Renal cortex interstitium (tissue), 11 donors: ENCODE measurements around the gene PDE11A. TPM values are rescaled to one million over a fixed set of nuclear protein-coding genes. Genes with fewer than 3 reads are reported as not detected.

ENCODE experiments used
- DNase-seq, 11 donors: peaks; one replicate each; pipeline ENCODE4 v3.0.0-alpha.2; 2013; ENCODE audit warnings: low read depth in 9 of 11, low spot score in 4 of 11; ENCODE audit errors: extremely low read depth in 1 of 11
- polyA plus RNA-seq, 3 donors: library from polyadenylated mRNA; unstranded; fragments of 120-200 nt; gene quantifications; one replicate each; pipeline ENCODE4 v1.2.1, GENCODE V29; 2013; ENCODE audit not compliant: insufficient read length in 3 of 3

PDE11A gene
- polyA plus RNA-seq, 3 donors = 6.0 to 8.2 (median 6.7) TPM

DNA sequence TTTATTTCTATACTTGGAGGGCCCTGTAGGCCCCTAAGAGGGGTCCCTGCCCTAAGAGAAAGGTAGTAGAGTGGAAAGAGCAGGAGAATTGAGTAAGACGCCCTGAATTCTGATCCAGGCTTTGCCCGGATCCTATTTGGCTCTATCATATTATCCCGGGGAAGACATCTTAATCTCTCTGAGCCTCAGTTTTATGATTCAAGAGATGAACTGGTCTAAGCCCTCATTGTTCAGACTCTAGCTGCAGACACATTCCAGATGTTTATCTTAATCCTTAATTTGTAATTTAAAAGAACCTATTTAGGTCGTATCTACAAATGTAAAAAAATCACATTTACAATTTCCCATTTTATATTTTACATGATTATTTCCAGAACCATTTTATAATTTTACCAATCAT lies 459.9 kb downstream of the PDE11A start:
- DNase-seq = no peak

DNA sequence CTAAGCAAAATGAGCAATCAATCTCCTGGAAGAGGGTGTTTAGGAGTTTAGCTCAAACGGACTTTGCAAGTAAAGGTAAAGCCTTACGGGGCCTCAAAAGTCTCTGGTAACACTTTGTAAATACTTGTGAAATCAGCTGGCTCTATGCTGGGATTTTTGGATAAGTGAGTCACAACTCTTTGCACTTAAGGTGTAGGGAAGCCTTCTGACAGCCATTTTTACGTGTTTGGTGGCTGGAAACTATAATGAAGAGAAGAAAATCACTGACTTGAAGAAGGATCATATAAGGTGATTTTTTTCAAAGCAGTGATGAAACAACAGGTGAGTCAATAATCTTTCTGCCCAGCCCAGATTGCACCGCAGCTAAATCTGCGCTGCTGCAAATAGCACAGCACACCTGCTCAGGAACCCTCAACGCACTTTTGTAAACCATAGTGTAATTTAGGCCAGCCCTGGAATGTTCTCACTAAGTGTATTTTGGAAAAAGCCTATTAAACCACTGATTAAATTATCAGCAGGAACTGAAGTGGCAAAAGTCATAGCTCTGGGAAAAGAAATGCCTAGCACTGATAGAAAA lies 461.2 kb downstream of the PDE11A start:
- DNase-seq = no peak

DNA sequence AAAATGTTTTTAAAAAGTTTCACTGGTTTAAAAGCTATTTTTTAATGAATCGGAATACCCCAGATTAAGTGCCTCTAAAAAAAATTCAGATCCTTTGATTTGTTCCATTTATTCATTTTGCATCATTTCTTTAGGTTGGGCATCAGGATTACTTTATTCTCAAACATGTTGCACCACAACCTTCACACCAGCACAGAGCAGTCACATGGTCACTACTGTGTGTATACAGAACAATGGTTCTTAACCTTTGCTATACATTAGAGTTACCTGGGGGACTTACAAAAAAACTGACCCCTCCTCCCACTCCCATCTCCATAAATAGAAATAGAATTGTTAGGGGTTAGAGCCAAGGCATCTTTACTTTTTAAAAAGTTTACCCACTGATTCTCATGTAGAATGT lies 461.8 kb downstream of the PDE11A start:
- no peak for DNase-seq

DNA sequence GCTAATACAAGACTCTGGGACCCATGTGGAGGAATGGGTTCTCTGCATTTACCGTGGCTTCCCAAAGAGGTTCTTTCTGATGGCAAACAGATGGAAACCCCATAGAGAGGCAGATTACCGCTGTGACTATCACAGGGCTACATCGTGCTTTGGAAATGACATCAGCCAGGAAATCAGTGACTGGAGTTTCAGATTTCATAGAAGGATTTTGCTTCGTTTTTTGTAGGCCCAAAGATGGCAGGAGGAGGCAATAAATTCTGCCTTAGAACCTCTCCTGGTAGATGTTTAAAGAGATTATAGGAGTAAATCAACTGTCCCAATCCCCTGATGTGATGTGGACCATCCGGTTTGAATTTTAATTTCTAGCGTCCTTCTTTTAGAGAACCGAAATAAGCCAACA lies 465.9 kb downstream of the PDE11A start:
- no peak for DNase-seq

DNA sequence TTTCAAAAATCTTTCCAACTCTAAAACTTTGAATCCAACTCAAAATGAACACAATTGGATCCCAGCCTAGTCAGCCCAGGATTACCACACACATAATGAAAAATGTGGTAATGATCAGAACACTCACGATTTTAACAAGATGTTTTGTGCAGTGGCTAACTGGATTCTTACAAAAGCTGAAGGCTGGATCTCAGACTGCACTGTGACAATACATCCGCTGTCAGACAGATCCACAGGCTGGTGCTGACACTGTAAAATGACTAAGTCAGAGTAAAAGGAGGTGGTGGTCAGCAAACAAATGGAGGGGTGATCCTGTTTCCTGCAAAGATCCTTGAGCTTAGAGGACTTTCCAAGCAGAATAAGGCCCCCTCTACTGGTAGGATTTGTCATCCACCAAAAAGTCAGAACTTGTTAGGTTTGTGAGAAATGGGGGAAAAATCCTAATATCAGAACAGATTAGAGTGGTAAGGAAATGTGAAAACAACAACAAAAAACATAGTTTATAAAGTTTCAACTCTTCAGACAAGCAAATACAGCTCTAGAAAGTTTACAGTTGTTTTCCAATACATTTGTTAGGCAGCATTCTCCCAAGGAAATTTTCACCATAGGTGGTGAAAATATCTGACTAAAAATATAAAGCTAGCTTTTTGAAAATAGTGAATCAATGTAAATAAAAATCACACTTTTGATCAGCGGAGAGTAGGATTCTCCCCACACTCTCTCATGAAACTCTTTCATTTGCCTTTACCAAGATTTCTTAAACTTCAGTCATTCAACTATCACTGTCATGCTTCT lies 468.1 kb downstream of the PDE11A start:
- peak in 7 of 11 donors; percentile 56 to 80 (median 71) for DNase-seq

DNA sequence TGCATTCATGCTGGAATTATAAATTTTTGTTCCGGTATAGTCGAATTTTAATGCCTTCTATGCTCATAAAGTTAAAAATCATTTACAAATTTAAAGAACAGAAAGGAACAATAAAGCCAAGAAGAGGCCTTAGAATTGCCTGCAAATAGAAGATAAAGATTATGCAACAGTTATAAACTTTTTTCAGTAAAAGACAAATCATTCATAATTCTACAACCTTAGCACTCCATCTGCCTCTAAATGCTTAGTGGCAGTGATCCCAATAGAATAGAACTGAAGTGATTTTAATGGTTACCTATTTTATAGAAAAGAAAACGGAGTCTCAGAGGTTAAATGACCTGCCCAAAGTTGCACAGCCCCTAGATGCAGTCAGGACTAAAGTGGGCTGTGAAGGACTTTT lies 468.8 kb downstream of the PDE11A start:
- no peak for DNase-seq

DNA sequence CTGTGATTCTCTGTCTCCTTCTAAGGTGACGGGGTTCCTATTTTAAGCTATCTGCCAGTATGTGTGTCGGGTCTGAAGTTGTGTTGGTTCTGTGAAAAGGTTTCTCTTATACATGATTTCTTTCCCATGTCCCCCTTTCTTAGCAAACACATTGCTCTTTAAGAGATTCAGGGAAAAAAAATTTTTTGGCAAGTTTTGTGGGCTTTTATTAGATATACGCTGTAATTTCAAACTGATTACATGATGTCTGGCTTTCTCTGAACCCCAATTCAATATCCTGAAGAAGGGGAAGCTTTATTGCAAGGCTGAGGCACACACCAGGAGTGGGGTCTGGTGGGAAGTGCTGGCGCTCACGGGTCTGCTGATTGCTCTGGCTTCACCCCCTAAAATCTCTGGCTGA lies 469.4 kb downstream of the PDE11A start:
- DNase-seq = no peak

DNA sequence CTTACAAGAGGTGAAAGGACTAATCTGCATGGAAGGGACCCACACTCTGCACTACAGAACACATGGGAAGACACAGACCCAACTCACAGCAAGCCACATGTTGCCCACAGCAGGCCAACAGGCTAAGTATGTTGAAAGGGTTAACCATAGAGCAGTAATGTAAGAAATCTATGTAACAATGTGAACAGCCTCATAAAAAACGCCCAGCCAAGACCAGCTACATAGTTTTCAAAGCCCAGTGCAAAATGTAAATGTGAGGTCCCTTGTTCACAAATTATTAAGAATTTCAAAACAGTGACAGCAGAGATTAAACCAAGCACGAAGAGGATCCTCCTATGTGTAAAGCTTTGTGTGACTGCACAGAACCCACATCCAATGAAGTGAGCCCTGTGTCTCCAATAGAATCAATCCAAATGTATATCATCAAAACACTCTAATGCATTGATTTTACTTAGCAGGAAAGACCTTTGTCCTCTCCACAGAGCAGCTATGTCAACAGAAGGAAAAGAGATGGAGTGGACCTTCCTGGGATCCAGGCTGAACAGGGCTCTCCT lies 469.9 kb downstream of the PDE11A start:
- DNase-seq = no peak

DNA sequence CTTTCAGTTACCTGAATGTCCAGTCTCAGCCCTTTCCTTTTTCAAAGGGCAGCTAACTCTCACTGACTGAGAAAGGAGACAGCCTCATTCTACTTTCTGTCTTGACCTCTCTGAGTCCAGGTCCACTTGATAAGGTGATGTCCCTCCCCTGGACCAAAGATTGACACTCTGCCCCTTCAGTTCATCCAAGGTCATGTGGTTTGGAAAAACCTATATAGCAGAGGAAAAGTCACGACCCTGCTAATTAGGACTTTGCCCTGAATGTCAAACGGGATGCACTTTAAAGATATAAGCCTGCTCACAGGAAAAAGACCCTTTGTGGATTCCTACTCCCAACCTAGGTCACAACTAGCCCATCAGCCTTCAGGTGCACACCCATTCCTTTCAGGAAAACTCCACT lies 471.7 kb downstream of the PDE11A start:
- no peak for DNase-seq

DNA sequence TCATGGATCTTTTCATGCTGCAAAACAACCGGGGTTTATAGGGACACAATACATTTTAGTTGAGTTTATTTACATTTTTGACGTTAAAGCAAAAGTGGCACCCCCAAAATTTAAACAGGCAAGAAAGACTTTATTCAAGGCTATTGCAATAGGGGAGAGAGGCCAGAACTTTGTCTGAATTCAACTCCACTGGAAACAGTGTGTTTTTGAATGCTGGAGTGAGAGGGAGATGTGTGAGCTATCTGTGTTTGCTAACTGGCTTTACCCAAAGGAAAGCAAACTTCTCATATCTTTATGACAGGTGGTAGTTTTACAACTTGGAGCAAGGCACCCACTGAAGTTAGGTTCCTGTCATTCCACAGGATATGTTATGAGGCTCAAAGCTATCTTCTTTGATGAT lies 472.6 kb downstream of the PDE11A start:
- no peak for DNase-seq

DNA sequence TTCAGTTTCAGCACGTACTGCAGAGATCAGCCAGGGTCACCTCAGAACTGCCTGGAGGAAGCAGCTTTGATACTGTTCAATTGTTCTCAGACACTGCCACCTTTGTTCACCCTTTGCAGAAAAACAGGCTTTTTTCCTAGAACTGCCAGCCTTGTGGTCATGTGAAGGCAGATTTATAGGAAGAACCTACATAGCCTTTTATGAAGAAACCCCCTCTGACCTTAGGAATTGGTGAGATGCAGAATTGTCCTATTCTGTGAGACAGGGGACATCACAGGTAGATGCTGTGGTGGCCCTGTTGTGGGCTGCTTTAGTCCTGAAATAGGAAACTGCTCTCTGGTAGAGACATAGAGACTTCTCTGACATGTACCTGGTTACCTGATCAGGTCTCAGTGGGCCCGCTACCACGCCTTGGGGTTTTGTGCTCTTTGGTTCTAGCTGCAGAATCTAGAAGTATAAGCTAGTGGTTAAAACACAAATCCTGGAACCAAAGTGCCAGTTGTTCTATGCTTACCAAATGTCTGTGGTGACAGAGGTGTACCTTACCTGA lies 473.4 kb downstream of the PDE11A start:
- no peak for DNase-seq

DNA sequence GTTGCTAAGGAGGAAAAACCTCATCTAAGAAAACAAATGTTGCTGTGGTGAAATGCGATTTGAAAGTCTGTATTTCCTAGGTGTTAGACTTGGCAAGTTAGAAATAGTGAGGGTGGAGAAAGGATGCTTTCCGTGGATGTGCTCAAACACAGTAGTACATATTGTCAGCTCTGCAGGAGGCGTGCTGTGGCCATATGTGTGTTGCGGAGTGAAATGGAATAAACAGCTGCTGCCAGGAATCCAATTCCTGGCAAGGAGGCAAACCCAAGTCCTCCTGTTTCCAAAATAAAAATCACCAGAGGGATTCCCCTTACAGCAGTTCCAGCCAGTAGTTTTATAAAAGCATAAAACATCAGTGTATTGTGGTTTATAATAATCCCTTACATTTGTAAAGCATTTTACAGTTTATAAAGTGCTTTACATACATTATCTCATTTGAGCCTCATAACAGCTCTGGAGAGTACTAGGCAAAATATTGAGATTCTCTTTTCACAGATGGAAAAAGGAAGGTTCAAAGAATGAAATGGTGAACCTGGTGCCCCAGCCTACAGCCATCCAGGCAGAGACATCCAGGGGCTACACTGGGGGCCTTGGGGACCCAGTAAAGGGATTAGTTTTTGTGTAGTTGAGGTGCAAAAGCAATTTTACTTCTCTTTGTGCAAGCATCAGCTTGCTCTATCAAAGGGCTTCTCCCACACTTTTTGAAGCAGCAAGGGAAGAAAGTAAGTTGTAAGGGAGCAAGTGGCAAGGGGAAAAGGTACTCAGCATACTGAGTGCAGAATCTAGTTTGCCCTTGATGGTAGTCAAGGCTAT lies 474.0 kb downstream of the PDE11A start:
- DNase-seq = no peak

DNA sequence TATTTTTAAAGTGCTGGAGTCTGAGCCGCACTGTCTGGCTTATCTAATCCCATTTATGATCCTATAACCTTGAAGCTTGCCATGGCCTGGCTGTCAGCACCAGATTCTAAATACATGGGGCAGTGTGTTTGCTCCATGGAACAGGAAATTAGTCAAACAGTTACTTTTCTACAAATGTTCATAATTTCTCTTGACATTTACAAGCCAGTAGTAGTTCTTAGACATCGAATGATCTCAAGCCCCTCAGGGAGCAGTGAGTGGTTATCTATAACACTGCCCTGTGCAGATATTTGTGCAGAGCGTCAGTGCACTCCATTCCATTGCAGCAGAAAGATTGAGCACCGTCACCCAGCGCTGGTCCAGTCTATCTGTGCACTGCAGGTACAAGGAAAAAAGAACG lies 474.8 kb downstream of the PDE11A start:
- DNase-seq = no peak

DNA sequence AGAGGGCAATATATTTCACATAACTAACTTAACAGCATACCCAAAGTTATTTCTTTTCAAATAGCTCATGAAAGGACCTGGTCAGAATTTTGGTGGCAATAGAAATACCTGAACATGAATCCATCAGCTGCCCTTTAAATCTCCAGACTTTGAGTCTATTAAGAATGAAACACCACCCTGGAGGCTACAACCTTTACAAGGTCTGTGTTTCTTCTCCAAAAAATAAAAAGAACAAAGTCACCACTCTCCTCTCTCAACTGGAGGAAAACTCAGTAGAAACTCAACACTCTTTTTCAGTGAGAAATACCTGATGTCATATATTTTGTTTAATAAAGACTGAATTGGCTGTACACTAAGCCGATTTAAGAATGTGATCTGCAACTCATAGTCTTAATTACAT lies 475.7 kb downstream of the PDE11A start:
- no peak for DNase-seq

DNA sequence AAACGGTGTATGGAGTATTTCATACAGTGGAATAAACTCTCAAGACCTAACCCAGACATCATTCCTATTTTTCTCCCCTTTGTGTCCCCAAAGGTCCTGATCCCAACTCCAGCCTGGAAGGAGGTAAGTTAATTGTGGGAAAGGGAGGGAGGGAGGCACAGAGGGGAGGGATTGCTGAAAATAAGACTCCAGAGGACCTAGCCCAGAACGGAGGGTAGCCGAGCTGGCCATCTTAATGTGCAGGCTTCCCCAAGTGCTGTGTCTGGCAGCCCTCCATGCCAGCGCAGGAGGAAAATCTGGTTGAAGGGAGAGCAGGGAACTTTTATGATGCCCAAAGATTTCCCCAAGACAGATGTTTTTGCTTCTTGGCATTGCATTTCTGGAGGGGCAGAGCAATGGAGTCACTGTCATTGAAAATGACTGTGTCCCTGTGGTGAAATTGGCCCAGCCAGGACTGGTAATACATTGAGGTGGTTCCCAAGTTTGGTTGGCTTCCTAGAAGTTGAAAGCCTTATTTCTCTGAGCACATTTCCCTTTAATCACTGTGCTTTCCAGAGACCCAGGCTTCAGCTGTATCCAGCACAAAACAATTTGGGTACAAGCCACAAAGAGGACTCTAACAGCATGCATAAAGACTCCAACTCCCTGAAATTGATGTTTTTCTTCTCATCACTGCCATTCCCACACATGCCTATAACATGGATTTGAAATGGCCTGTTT lies 477.3 kb downstream of the PDE11A start:
- no peak for DNase-seq

DNA sequence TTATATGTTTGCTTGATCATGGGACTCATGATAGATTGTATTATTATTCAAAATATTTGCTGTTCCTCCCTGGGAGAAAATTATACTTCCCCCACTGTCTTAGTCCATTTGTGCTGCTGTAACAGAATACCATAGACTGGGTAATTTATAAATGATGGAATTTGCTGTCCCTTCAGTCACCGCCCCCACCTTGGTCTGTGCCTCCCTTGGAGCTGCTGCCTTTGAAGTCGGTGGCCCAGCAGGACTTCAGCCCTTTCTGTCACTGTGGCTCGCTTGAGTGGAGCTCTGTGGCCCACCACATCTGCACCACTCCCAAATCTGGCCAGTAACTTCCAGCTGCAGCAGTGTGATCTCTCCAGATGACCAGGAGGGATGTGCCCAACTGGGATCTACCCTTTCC lies 479.2 kb downstream of the PDE11A start:
- no peak for DNase-seq

DNA sequence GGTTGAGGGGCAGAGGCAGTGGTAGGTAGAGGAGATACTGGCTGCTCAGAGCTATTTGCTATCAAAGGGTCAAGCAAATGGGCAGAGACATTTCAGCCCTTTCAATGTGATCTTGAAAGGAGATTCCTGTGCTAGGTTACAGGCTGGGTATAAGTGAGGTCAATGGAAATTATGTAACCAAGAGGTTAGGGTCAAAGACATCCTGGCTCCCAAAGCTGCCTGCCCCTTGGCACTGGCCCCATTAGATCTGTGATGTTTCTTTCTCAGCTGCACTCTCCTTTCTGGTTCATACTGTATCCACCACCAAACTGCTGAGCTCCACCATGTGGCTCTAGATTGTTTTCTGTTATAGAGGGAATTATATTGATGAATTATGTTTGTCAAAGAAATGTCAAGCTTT lies 479.6 kb downstream of the PDE11A start:
- no peak for DNase-seq

DNA sequence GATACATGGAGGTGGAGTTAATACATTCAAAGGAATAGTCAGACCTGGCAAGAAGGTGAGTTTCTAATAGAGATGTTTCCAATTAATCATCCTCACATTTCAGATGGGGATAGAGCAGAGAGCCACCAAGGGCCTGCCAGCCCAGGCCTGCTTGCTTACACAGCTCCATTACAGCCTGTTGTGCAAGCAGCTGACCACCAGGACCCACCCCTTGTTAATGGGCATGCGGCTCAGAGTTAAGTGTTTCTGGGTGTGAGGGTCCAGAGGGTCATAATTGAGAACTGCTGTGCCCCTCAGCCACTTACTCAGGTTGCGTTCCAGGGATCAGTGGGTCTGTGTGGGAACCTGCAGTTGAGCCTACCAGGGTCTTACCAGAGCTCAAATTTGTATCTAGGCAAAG lies 480.2 kb downstream of the PDE11A start:
- DNase-seq = no peak

DNA sequence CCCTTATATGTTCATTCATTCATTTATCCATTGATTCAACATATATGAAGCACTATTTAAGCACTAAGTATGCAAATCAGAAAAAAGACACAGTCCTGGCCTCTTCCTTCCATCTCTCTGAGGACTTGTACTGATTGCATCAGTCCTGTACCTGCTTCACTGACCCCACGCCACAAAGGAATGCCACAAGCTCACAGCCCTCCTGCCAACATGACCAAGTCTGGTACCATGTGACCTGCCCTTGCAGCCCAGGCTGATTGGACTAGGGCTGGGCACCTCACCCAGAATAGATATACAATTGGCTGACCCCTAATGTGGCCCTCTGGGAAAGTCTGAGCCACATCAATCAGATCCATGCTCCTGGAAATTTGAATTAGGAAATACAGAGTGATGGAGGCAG lies 483.4 kb downstream of the PDE11A start:
- no peak for DNase-seq
